SK-N-SH treated with all-trans-retinoic acid at 6 μM for 48 hours (cell line): ENCODE measurements around the gene SGPL1.

Source experiments
- CREB5 ChIP-seq: fragments of 250-450 bp; sonication (Bioruptor Pico); IDR thresholded peaks from 2 replicates; pipeline ENCODE4 v1.5.1; 2020; ENCODE audit warnings: low read depth, mild to moderate bottlenecking, moderate library complexity
- CSRNP3 ChIP-seq: fragments of 250-450 bp; sonication (Bioruptor Pico); IDR thresholded peaks from 2 replicates; pipeline ENCODE4 v1.5.1; 2021; ENCODE audit warnings: mild to moderate bottlenecking, moderate library complexity
- PPARA ChIP-seq: fragments of 250-450 bp; sonication (Bioruptor Pico); IDR thresholded peaks from 2 replicates; pipeline ENCODE4 v1.5.0; 2020; ENCODE audit warnings: mild to moderate bottlenecking, borderline replicate concordance
- RARB ChIP-seq: fragments of 250-450 bp; sonication (Bioruptor Pico); IDR thresholded peaks from 2 replicates; pipeline ENCODE4 v1.8.0; 2021; ENCODE audit warnings: mild to moderate bottlenecking, moderate library complexity
- TF ChIP-seq, protein P1 (sequence below): fragments of 250-450 bp; sonication (Bioruptor Pico); IDR thresholded peaks from 2 replicates; pipeline ENCODE4 v1.8.0; 2020; ENCODE audit warnings: mild to moderate bottlenecking, moderate library complexity, borderline replicate concordance

GRCh38 chr10:70886921-70887665 is 71.3 kb downstream of the SGPL1 start:
- TF ChIP-seq CSRNP3 (no peak), RARB (CRISPR knock-in tag) (no peak), PPARA (no peak), CREB5 (CRISPR knock-in tag) (no peak)
- TF ChIP-seq, protein P1, sequence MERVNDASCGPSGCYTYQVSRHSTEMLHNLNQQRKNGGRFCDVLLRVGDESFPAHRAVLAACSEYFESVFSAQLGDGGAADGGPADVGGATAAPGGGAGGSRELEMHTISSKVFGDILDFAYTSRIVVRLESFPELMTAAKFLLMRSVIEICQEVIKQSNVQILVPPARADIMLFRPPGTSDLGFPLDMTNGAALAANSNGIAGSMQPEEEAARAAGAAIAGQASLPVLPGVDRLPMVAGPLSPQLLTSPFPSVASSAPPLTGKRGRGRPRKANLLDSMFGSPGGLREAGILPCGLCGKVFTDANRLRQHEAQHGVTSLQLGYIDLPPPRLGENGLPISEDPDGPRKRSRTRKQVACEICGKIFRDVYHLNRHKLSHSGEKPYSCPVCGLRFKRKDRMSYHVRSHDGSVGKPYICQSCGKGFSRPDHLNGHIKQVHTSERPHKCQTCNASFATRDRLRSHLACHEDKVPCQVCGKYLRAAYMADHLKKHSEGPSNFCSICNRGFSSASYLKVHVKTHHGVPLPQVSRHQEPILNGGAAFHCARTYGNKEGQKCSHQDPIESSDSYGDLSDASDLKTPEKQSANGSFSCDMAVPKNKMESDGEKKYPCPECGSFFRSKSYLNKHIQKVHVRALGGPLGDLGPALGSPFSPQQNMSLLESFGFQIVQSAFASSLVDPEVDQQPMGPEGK (CRISPR knock-in tag): no peak
